Stomach (tissue), 9 donors: ENCODE data around the gene SYTL1. TPM values are rescaled to one million over a fixed set of nuclear protein-coding genes. Genes with fewer than 3 reads are reported as not detected.

Source experiments
- DNase-seq, 2 donors: peaks; one replicate each; pipeline versions ENCODE4 v3.0.0 to v3.0.0-alpha.2; 2013 to 2019
- H3K27ac ChIP-seq, 5 donors: fragments of 200-600 bp in 4 of 5; sonication (generic) in 4 of 5; one replicate each; pipeline ENCODE4 v1.5.1; 2013 to 2019; ENCODE audit warnings: mild to moderate bottlenecking in 1 of 5, moderate library complexity in 1 of 5
- H3K27me3 ChIP-seq, 3 donors: fragments of 200-600 bp; sonication (generic); one replicate each; pipeline ENCODE4 v1.5.1; 2017 to 2019; ENCODE audit warnings: mixed run types in 1 of 3
- H3K36me3 ChIP-seq, 4 donors: fragments of 200-600 bp; sonication (generic); 1 replicate in 3 of 4; 2 replicates in 1 of 4; pipeline ENCODE4 v1.5.1; 2016 to 2019
- H3K4me1 ChIP-seq, 4 donors: fragments of 200-600 bp; sonication (generic); one replicate each; pipeline ENCODE4 v1.5.1; 2016 to 2019
- H3K4me3 ChIP-seq, 4 donors: fragments of 200-600 bp; sonication (generic) in 3 of 4; one replicate each; pipeline ENCODE4 v1.5.1; 2016 to 2019; ENCODE audit warnings: mild to moderate bottlenecking in 1 of 4
- H3K9me3 ChIP-seq, 4 donors: fragments of 200-600 bp; sonication (generic); one replicate each; pipeline ENCODE4 v1.5.1; 2016 to 2019
- EP300 ChIP-seq: sonication (generic); formaldehyde crosslinking; IDR thresholded peaks from one replicate; pipeline ENCODE4 v1.6.1; 2017; ENCODE audit warnings: antibody characterized with exemption
- POLR2A ChIP-seq, 4 donors: fragments of 450-650 bp; IDR thresholded peaks; one replicate each; pipeline ENCODE4 v1.6.1; 2016; ENCODE audit warnings: antibody characterized with exemption in 4 of 4, control low read depth in 2 of 4, mild to moderate bottlenecking in 1 of 4, moderate library complexity in 1 of 4
- POLR2AphosphoS5 ChIP-seq, 3 donors: sonication (generic); formaldehyde crosslinking; IDR thresholded peaks; one replicate each; pipeline ENCODE4 v1.6.1; 2016; ENCODE audit warnings: antibody characterized with exemption in 3 of 3
- WGBS, 5 donors: extraction: QIAGEN DNeasy Blood & Tissue Kit in 3 of 5; methylation state at CpG; one replicate each; pipeline versions ENCODE4 v1.1.5 to v1.1.7; 2013 to 2018; 5-methylcytosine and 5-hydroxymethylcytosine counted together
- intact Hi-C: fragments of 100-400 bp; cut with DNase I; formaldehyde crosslinking; loops from one replicate; pipeline ENCODE4 v1.15.1; 2023; ENCODE audit warnings: low total_unique reads
- polyA plus RNA-seq, 3 donors: library from polyadenylated mRNA; stranded (reverse); fragments of 200-250 nt; gene quantifications; one replicate each; pipeline ENCODE4 v1.2.3, GENCODE V29; 2013
- total RNA-seq, 5 donors: library from RNA; depleted of rRNA; stranded (reverse); fragments of >200 nt; gene quantifications; one replicate each; pipeline versions ENCODE4 v1.1.0 to v1.2.3, GENCODE V29; 2014 to 2016
- TF ChIP-seq, protein P1 (sequence below), 7 experiments: fragments of 450-650 bp in 4 of 7; fragments of 200-600 bp in 3 of 7; sonication (generic) in 3 of 7; IDR thresholded peaks; one replicate each; pipeline ENCODE4 v1.5.1; 2016 to 2019; ENCODE audit warnings: antibody characterized with exemption in 7 of 7, control low read depth in 2 of 7, mild to moderate bottlenecking in 1 of 7
- donor health status: healthy with polysubstance abuse.
- donor health status: Bipolar disorder and iron deficiency.
- donor health status: healthy.

SYTL1 gene
- total and polyA plus RNA-seq, 8 donors = 15.6 to 222 (median 58.2) TPM

DNA sequence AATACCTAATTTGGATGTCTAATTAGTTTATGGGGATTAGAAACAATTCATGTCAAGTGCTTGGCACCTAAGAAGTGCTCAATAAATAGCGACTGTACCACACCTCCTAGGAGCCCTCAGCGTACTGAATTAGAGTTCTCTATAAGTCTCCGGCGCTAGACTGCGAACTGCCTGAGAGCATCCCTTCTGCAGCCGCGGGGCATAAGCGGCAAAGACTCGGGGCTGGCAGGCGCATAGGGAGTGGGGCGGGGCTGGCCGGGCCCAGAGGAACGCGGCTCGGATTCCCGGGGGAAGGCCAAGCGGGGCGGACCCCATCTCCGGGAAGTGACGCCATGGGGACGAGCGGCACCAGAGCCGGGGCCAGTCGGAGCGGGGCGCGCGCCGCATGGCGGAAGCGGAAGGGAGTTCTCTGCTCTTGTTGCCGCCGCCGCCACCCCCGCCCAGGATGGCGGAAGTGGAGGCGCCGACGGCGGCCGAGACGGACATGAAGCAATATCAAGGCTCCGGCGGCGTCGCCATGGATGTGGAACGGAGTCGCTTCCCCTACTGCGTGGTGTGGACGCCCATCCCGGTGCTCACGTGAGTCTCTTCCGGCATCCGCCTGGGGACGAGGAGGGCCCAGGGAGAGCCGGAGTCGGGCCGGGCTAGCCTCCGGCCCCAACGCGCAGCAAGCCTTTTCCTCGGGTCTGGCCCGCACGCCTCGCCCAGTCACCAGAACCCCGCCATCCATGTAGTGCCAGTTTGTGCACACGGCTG is 19.8 kb upstream of the SYTL1 start, which contains the start of gene TMEM222:
Gene TMEM222, plus strand, starts transcription at position 351 of the 756 bp plus-strand sequence. Its CDS starts 35 bp downstream, at position 386.
- Histone ChIP-seq H3K27me3 (peaks cover 0 to 6% (median 3%) of the 10 kb centered on the region in 3 donors), H3K27ac (peak within 1 kb of the TSS; percentile 86 to 92 (median 91)), H3K4me1 (peaks cover 19 to 54% (median 44%) of the 10 kb centered on the region in 4 donors), H3K9me3 (no peaks in the 10 kb centered on the region), H3K36me3 (peaks cover 19 to 29% (median 28%) of the 10 kb centered on the region in 4 donors), H3K4me3 (peak within 1 kb of the TSS; percentile 77 to 96 (median 90))
- intact Hi-C loops = no loop called here
- peak; percentile 98 to 99 for DNase-seq
- WGBS, 5 donors = 0 to 1% (median 1%) methylated on average over 42 to 67 of the region's 67 CpGs
- TF ChIP-seq, protein P1, sequence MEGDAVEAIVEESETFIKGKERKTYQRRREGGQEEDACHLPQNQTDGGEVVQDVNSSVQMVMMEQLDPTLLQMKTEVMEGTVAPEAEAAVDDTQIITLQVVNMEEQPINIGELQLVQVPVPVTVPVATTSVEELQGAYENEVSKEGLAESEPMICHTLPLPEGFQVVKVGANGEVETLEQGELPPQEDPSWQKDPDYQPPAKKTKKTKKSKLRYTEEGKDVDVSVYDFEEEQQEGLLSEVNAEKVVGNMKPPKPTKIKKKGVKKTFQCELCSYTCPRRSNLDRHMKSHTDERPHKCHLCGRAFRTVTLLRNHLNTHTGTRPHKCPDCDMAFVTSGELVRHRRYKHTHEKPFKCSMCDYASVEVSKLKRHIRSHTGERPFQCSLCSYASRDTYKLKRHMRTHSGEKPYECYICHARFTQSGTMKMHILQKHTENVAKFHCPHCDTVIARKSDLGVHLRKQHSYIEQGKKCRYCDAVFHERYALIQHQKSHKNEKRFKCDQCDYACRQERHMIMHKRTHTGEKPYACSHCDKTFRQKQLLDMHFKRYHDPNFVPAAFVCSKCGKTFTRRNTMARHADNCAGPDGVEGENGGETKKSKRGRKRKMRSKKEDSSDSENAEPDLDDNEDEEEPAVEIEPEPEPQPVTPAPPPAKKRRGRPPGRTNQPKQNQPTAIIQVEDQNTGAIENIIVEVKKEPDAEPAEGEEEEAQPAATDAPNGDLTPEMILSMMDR (IDR thresholded peaks at IDR 0.05) = peak in 4 of 7 experiments; percentile 14 to 37 (median 28)
- peak; percentile 65 to 96 (median 86) for TF ChIP-seq POLR2AphosphoS5 (IDR thresholded peaks at IDR 0.05)
- no peak for TF ChIP-seq EP300
- no peak for TF ChIP-seq POLR2A (IDR thresholded peaks at IDR 0.05)

DNA sequence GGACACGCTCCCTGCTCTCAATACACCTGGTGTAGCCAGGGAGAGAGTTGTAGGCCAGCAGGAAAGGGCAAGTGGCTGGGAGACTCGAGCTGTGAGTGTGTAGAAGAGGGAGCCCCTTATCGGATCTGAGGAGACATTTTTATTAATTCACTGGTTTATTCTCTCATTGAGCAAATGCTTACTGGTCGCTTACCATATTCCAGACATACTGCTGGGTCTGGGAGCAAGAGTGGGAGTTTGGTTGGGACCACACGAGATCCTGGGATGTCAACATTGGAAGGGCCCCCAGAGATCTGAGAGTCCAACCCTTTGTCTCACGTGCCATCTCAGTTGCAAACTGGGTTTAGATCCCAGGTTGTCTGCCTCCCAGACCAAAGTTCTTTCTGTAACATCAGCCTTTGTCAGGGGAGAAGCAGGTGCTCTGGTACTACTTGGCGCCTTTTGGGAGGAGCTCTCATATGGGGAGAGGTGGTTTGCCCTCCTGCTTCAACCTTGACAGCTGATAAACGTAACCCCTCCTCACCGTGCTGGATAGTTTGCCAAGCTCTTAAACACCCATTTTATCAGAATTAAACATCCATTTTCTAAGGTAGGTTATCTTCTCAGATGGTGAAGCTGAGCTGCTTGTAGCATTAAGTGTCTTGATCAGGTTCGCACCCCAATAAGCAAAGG is 19.1 kb upstream of the SYTL1 start:
- Histone ChIP-seq H3K27me3 (peaks cover 0 to 6% (median 3%) of the 10 kb centered on the region in 3 donors), H3K4me3 (peak overlapping the region; percentile 77 to 96 (median 90)), H3K4me1 (peaks cover 19 to 61% (median 49%) of the 10 kb centered on the region in 4 donors), H3K27ac (peak overlapping the region; percentile 86 to 92 (median 91)), H3K9me3 (no peaks in the 10 kb centered on the region), H3K36me3 (peaks cover 25 to 36% (median 35%) of the 10 kb centered on the region in 4 donors)
- intact Hi-C loops = no loop called here
- TF ChIP-seq, protein P1 (IDR thresholded peaks at IDR 0.05) = no peak
- TF ChIP-seq EP300 = no peak
- TF ChIP-seq POLR2A (IDR thresholded peaks at IDR 0.05) = no peak
- no peak for TF ChIP-seq POLR2AphosphoS5 (IDR thresholded peaks at IDR 0.05)
- no peak for DNase-seq
- 7 to 11% (median 7%) methylated on average over 10 of the region's 10 CpGs for WGBS, 5 donors

DNA sequence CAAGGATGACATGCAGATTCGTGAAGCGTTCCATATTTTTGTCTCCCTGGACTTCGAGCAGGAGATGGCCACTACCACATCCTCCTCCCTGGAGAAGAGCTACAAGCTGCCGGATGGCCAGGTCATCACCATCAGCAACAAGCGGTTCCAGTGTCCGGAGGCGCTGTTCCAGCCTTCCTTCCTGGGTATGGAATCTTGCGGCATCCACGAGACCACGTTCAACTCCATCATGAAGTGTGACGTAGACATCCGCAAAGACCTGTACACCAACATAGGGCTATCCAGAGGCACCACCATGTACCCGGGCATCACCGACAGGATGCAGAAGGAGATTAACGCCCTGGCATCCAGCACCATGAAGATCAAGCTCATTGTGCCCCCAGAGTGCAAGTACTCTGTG is 16.5 kb upstream of the SYTL1 start:
- peaks cover 19 to 76% (median 53%) of the 10 kb centered on the region in 4 donors for H3K4me1 ChIP-seq
- H3K27ac ChIP-seq = no peak overlapping the region
- H3K4me3 ChIP-seq = no peak overlapping the region
- no peak for DNase-seq
- H3K9me3 ChIP-seq = no peaks in the 10 kb centered on the region
- TF ChIP-seq, protein P1 (IDR thresholded peaks at IDR 0.05) = no peak
- TF ChIP-seq POLR2A (IDR thresholded peaks at IDR 0.05) (no peak), POLR2AphosphoS5 (IDR thresholded peaks at IDR 0.05) (no peak), EP300 (no peak)
- H3K27me3 ChIP-seq = no peaks in the 10 kb centered on the region
- H3K36me3 ChIP-seq = peaks cover 25 to 60% (median 53%) of the 10 kb centered on the region in 4 donors
- 90 to 95% (median 93%) methylated on average over 14 to 15 of the region's 15 CpGs for WGBS, 5 donors
- intact Hi-C loops = no loop called here

DNA sequence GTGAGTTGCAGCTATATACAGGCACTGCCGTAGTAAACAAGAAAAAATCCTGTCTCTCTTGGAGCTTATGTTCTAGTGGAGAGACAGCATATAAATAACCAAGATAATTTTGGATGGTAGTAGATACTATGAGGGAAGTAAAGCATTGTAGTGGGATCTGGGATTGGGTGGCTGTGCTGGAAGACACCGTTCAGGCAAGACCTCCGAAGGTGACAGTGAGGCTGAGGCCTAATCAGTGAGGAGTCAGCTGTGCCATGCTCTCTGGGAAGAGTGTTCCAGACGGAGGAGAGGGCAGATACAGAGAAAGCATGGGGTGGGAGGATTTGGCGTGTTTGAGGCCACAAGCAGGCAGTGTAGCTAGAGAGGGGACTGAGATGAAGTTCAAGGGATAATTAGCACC is 13.9 kb upstream of the SYTL1 start:
- WGBS, 5 donors = 79 to 85% (median 81%) methylated on average over 5 of the region's 5 CpGs
- Histone ChIP-seq H3K27me3 (no peaks in the 10 kb centered on the region), H3K9me3 (no peaks in the 10 kb centered on the region), H3K4me3 (no peak overlapping the region), H3K4me1 (peaks cover 11 to 72% (median 47%) of the 10 kb centered on the region in 4 donors), H3K27ac (no peak overlapping the region), H3K36me3 (peaks cover 42 to 86% (median 80%) of the 10 kb centered on the region in 4 donors)
- intact Hi-C loops = no loop called here
- TF ChIP-seq EP300 (no peak), POLR2AphosphoS5 (IDR thresholded peaks at IDR 0.05) (no peak), POLR2A (IDR thresholded peaks at IDR 0.05) (no peak)
- TF ChIP-seq, protein P1 (IDR thresholded peaks at IDR 0.05) = no peak
- DNase-seq = no peak
